Coronary artery (tissue), 2 donors: ENCODE measurements around the gene NOC2L.
"Not testable (repeated sequence)": the region's sequence is repeated elsewhere in the genome, so short reads cannot be mapped to it uniquely, and the experiment has no call there.

Experiments
- DNase-seq: peaks from one replicate; pipeline ENCODE4 v3.0.0-alpha.2; 2017; ENCODE audit warnings: low spot score
- H3K27ac ChIP-seq, 2 donors: fragments of 200-600 bp; sonication (generic); one replicate each; pipeline ENCODE4 v1.5.1; 2016 to 2019
- H3K4me3 ChIP-seq: fragments of 200-600 bp; sonication (generic); 2 replicates; pipeline ENCODE4 v1.5.1; 2016; ENCODE audit warnings: mild to moderate bottlenecking, moderate library complexity
- TF ChIP-seq, protein P1 (sequence below): fragments of 200-600 bp; sonication (generic); IDR thresholded peaks from one replicate; pipeline ENCODE4 v1.5.1; 2019; ENCODE audit warnings: antibody characterized with exemption

The NOC2L gene

DNA sequence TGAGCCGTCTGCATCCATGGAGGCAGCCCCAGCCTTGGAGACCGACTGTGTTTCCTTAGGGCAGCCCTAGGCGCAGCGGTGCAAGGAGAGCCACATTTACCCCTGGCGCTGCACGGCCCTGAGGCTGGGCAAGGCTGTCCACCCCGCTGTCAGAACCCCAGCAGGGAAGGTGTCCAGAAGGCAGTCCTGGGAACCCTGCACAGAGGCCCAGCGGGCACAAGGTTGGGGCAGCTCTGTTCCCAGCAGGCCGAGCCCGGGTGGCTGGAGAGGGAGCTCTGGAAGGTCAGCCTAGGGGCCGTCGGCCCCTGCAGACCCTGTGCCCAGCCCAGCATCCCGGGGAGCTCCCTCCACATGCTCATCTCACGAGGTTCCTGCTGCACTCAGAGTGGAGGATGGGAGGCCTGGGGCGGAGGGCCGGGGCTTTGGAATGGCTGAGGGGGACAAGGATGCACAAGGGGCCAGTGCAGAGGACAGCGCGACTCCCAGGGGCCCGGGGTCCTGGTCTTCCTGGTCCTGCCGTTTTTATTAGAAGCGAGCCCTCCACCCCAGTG is 55.3 kb downstream of the NOC2L start:
- TF ChIP-seq, protein P1, sequence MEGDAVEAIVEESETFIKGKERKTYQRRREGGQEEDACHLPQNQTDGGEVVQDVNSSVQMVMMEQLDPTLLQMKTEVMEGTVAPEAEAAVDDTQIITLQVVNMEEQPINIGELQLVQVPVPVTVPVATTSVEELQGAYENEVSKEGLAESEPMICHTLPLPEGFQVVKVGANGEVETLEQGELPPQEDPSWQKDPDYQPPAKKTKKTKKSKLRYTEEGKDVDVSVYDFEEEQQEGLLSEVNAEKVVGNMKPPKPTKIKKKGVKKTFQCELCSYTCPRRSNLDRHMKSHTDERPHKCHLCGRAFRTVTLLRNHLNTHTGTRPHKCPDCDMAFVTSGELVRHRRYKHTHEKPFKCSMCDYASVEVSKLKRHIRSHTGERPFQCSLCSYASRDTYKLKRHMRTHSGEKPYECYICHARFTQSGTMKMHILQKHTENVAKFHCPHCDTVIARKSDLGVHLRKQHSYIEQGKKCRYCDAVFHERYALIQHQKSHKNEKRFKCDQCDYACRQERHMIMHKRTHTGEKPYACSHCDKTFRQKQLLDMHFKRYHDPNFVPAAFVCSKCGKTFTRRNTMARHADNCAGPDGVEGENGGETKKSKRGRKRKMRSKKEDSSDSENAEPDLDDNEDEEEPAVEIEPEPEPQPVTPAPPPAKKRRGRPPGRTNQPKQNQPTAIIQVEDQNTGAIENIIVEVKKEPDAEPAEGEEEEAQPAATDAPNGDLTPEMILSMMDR = no peak
- peak; percentile 75 for DNase-seq
- peak overlapping the region; percentile 67 for H3K4me3 ChIP-seq
- H3K27ac ChIP-seq = no peak overlapping the region

DNA sequence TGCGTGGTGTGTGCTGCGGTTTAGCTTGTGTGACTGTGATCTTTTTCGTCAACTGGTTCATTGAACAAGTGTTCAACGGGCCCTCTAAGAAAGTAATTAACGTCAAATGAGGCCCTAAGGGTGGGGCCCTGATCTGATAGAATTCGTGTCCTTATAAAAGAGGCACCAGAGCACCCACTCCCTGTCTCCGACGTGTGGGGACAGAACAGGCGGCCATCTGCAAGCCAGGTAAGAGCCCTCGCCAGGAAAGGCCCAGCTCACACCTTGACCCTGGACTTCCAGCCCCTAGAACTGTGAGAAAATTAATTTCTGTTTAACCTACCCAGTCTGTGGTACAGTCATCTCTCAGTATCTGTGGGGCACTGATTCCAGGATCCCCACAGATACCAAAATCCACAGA is 55.8 kb downstream of the NOC2L start:
- DNase-seq = no peak
- H3K27ac ChIP-seq = no peak overlapping the region
- TF ChIP-seq, protein P1 = no peak
- H3K4me3 ChIP-seq = no peak overlapping the region

DNA sequence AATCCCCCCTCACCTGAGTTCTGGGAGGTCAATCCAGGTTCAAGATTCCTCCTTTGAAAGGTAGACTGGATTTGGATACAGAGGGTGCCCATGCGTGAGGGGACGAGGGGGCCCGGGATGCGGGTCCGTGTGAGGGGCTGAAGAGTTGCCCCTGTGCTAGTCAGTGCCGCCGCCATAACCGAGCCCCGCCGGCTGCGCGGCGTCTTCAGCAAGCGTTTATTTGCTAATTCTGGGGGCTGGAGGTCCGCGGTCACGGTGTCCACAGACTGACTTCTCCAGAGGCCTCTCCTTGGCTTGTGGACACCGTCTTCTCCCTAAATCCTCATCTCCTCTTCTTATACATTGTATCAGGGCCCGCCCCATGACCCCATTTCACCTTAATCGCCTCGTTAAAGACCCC is 56.3 kb downstream of the NOC2L start:
- H3K4me3 ChIP-seq = no peak overlapping the region
- no peak overlapping the region for H3K27ac ChIP-seq
- TF ChIP-seq, protein P1 = no peak
- peak; percentile 72 for DNase-seq

DNA sequence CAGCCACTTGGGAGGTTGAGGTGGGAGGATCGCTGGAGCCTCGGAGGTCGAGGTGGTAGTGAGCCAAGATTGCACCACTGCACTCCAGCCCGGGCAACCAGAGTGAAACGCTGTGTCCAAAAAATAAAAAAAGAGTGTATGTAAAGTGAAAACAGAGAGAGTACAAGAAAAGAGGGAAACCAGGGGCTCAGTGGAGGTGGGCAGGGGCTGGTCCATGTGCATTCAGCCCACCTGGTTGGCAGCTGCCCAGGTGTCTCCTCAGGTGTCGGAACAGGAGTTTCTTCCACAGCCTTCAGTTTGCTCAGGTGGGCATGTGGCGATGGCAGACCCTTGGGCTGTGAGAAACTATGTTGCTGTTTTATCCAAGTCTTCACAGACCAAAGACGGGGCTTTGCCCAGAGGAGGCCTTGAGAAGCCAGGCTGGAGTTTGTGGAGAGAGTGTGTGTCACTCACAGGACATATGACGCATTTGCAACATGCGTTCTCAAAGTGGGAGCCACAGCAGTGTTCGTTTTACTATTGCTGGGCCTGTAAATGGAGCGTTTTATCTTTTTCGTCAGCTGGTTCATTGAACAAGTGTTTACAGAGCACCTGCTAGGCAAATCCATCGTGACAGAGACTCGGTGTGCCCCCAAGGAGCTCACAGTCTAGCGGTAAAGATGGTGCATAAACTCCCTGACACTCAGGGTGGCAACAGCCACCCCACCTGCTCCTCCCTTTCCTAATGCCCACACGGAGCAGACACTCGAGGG is 57.8 kb downstream of the NOC2L start:
- no peak for DNase-seq
- no peak overlapping the region for H3K27ac ChIP-seq
- TF ChIP-seq, protein P1 = no peak
- H3K4me3 ChIP-seq = no peak overlapping the region

DNA sequence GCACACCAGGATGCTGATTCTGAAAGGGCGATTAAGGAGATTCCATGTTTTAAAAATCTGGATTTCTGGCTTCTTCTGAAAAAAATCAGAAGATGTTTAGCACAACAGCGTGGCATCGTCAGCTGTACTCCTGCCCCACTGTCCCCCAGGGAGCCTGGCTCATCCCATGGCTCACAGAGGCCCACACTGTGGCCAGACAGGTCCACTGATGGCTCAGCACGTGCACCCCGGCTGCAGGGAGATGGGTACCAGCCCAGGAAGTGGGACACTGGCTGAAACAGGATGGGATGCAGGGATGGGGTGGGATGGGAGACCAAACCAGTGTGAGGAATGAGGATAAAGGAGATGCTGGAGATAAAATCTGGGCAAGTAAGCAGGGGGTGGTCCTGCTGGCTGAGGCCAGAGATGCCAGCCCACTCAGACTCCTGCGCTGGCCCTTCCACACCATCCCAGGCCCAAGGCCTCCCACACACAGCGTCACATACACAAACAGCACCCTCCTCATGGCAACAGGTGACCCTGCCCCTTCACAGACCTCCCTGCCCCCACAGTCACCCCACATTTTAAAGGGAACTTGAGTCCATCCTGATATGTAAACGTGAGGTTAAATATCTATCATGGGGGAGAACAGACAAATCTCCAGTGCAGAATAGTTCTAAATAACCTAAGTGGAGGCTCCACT is 59.3 kb downstream of the NOC2L start:
- peak; percentile 69 for DNase-seq
- Histone ChIP-seq H3K27ac (no peak overlapping the region), H3K4me3 (no peak overlapping the region)
- TF ChIP-seq, protein P1 = no peak

DNA sequence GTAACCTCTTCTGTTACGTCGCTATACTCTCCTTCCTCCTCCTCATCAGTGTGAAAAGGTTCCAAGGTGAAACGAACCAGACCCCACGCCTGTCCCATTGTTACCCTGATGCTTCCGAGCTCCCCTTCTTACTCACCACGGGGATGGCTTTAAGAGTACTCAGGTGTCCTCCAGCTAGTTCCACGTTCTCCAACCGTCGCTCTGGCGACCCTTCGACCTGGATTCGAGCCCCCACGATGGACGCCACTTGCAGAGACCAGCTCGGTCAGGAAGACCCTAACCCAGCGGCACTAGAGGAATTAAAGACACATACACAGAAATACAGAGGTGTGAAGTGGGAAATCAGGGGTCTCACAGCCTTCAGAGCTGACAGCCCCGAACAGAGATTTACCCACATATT is 61.1 kb downstream of the NOC2L start:
- not testable (repeated sequence) for H3K27ac ChIP-seq, H3K4me3 ChIP-seq, DNase-seq

DNA sequence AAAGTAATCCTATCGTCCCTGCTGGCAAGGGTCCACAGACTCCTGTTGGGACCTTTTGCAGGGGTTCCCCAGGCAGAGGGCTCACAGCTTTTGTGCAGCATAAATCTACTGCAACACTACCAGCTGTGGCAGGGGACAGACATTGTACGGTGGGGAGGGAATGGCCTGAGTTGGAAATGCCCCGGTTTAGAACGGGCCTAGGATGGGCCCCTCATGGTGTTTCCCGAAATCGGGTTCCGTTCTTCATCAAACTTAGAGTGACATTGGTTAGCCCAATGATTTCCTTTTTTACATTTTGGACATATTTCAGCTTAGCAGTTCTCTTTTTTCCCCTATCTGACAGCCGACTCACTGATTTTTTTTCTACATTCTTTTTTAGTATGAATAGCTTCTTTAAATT is 61.8 kb downstream of the NOC2L start:
- Histone ChIP-seq H3K27ac (no peak overlapping the region), H3K4me3 (no peak overlapping the region)
- DNase-seq = no peak
- TF ChIP-seq, protein P1 = no peak
